Measurements from ENCODE around the gene MATR3. TPM values are rescaled to one million over a fixed set of nuclear protein-coding genes. Genes with fewer than 3 reads are reported as not detected.
A peak's percentile ranks its signal among the peaks of the same experiment; 100 is the strongest.

The MATR3 gene
- total RNA-seq, 1 experiment from 2014 or later: 139 TPM

- TSS peak; percentile 36 for BruUV-seq (replicated peaks)
- Histone ChIP-seq H3K4me1 (ENCODE audit: insufficient read depth, low read length) (peaks cover 19% of the 10 kb centered on the region), H4K20me1 (ENCODE audit: low read length) (no peaks in the 10 kb centered on the region), H3K9ac (ENCODE audit: low read length) (no peak overlapping the region), H3K4me2 (ENCODE audit: low read length) (no peak overlapping the region), H3K4me3 (ENCODE audit: low read length) (no peak overlapping the region), H3K79me2 (ENCODE audit: low read length) (no peaks in the 10 kb centered on the region), H3K9me3 (ENCODE audit: low read length) (no peaks in the 10 kb centered on the region), H2AFZ (ENCODE audit: low read length) (no peak overlapping the region), H3K9me2 (replicated peaks; ENCODE audit: low read length) (no peaks in the 10 kb centered on the region), H3K27ac (ENCODE audit: low read length) (no peak overlapping the region), H3K27me3 (ENCODE audit: low read length) (no peaks in the 10 kb centered on the region), H3F3A (ENCODE audit: low read length, unreplicated experiment) (no peaks in the 10 kb centered on the region), H3K36me3 (ENCODE audit: low read depth, low read length) (peaks cover 5% of the 10 kb centered on the region; the same call in 1 of the 2 replicates)
- DNase-seq (no peak), ATAC-seq (no peak)
- TF ChIP-seq EZH2phosphoT487 (IDR thresholded peaks at IDR 0.05; ENCODE audit: borderline replicate concordance, low read length) (no peak), EZH2 (IDR thresholded peaks at IDR 0.05; ENCODE audit: low read length, unreplicated experiment) (no peak), CTCF (conservative IDR thresholded peaks at IDR 0.05; ENCODE audit: low read depth, low read length) (no peak)
- ChIA-PET CTCF (interaction anchor here (0.6 kb wide), 1 partner anchor 118 kb away, joined by 4 read pairs; no protein-coding TSS in a partner anchor), POLR2A (ENCODE audit: unreplicated experiment) (no interaction called here)
- intact Hi-C loops (cut with micrococcal nuclease): no loop called here
Measured at GRCh38 chr5:139369181-139369580, 75.6 kb downstream of the MATR3 start.

- DNase-seq (no peak), ATAC-seq (no peak)
- Histone ChIP-seq H3K9me2 (replicated peaks; ENCODE audit: low read length) (no peaks in the 10 kb centered on the region), H3K9ac (ENCODE audit: low read length) (no peak overlapping the region), H3K27me3 (ENCODE audit: low read length) (no peaks in the 10 kb centered on the region), H4K20me1 (ENCODE audit: low read length) (no peaks in the 10 kb centered on the region), H3K4me2 (ENCODE audit: low read length) (no peak overlapping the region), H3K27ac (ENCODE audit: low read length) (0 out of 2 replicates have a peak overlapping the region, but pooled peaks have one; percentile 22), H3F3A (ENCODE audit: low read length, unreplicated experiment) (peaks cover 4% of the 10 kb centered on the region), H2AFZ (ENCODE audit: low read length) (no peak overlapping the region), H3K79me2 (ENCODE audit: low read length) (no peaks in the 10 kb centered on the region), H3K4me3 (ENCODE audit: low read length) (no peak overlapping the region), H3K4me1 (ENCODE audit: insufficient read depth, low read length) (peaks cover 29% of the 10 kb centered on the region), H3K9me3 (ENCODE audit: low read length) (no peaks in the 10 kb centered on the region), H3K36me3 (ENCODE audit: low read depth, low read length) (no peaks in the 10 kb centered on the region; the same call in 1 of the 2 replicates)
- CTCF ChIA-PET: no interaction called here
- BruUV-seq (replicated peaks): no TSS peak
- intact Hi-C loops (cut with micrococcal nuclease): loop anchor here (2.0 kb wide), 1 partner anchor 31 kb away; the partner anchor contains the start of gene PAIP2
- no peak for TF ChIP-seq CTCF (conservative IDR thresholded peaks at IDR 0.05; ENCODE audit: low read depth, low read length)
- TF ChIP-seq EZH2 (IDR thresholded peaks at IDR 0.05; ENCODE audit: low read length, unreplicated experiment): no peak
- no peak for TF ChIP-seq EZH2phosphoT487 (IDR thresholded peaks at IDR 0.05; ENCODE audit: borderline replicate concordance, low read length)
- POLR2A ChIA-PET (ENCODE audit: unreplicated experiment): no interaction called here
Measured at GRCh38 chr5:139371482-139372435, 78.2 kb downstream of the MATR3 start.

GRCh38 chr5:139374909-139375308 is 81.4 kb downstream of the MATR3 start:
- H3K79me2 ChIP-seq (ENCODE audit: low read length): no peaks in the 10 kb centered on the region
- POLR2A ChIA-PET (ENCODE audit: unreplicated experiment): no interaction called here
- H3K9me3 ChIP-seq (ENCODE audit: low read length): no peaks in the 10 kb centered on the region
- peaks cover 4% of the 10 kb centered on the region for H3F3A ChIP-seq (ENCODE audit: low read length, unreplicated experiment)
- H3K27me3 ChIP-seq (ENCODE audit: low read length): no peaks in the 10 kb centered on the region
- BruUV-seq (replicated peaks): no TSS peak
- H2AFZ ChIP-seq (ENCODE audit: low read length): no peak overlapping the region
- DNase-seq: no peak
- no peaks in the 10 kb centered on the region for H3K9me2 ChIP-seq (replicated peaks; ENCODE audit: low read length)
- H3K9ac ChIP-seq (ENCODE audit: low read length): no peak overlapping the region
- H3K36me3 ChIP-seq (ENCODE audit: low read depth, low read length): no peaks in the 10 kb centered on the region
- no peaks in the 10 kb centered on the region for H4K20me1 ChIP-seq (ENCODE audit: low read length)
- H3K27ac ChIP-seq (ENCODE audit: low read length): peak overlapping the region; percentile 98
- TF ChIP-seq EZH2 (IDR thresholded peaks at IDR 0.05; ENCODE audit: low read length, unreplicated experiment) (no peak), CTCF (conservative IDR thresholded peaks at IDR 0.05; ENCODE audit: low read depth, low read length) (no peak), EZH2phosphoT487 (IDR thresholded peaks at IDR 0.05; ENCODE audit: borderline replicate concordance, low read length) (no peak)
- CTCF ChIA-PET: no interaction called here
- H3K4me3 ChIP-seq (ENCODE audit: low read length): no peak overlapping the region
- H3K4me1 ChIP-seq (ENCODE audit: insufficient read depth, low read length): peaks cover 29% of the 10 kb centered on the region
- intact Hi-C loops (cut with micrococcal nuclease): no loop called here
- H3K4me2 ChIP-seq (ENCODE audit: low read length): 0 out of 2 replicates have a peak overlapping the region, but pooled peaks have one; percentile 66
- no peak for ATAC-seq

All from PC-3 (cell line).